Renal cortex interstitium (tissue), 15 donors: ENCODE data around the gene PDGFB. TPM values are rescaled to one million over a fixed set of nuclear protein-coding genes. Genes with fewer than 3 reads are reported as not detected.

ENCODE experiments used
- DNase-seq, 11 donors: peaks; one replicate each; pipeline ENCODE4 v3.0.0-alpha.2; 2013; ENCODE audit warnings: low read depth in 9 of 11, low spot score in 4 of 11; ENCODE audit errors: extremely low read depth in 1 of 11
- long read RNA-seq, 16 experiments: transcript quantifications; one replicate each; lab custom pipeline, GENCODE V29; 2026
- polyA plus RNA-seq, 3 donors: library from polyadenylated mRNA; unstranded; fragments of 120-200 nt; gene quantifications; one replicate each; pipeline ENCODE4 v1.2.1, GENCODE V29; 2013; ENCODE audit not compliant: insufficient read length in 3 of 3

The PDGFB gene
- polyA plus RNA-seq: 10 to 100 TPM; 11.3 to 15.9 (median 15.6) TPM
- long read RNA-seq, donor 1, partial matches to known transcripts: 0 of 4 reads
- long read RNA-seq, donor 1, other reads (novel, unspliced or antisense): 0 of 4 reads
- long read RNA-seq, donor 2, transcript PDGFB-201 (7 exons, 3,497 nt): major isoform, 6 of 6 reads
- long read RNA-seq, donor 2, partial matches to known transcripts: 0 of 6 reads
- long read RNA-seq, donor 2, other reads (novel, unspliced or antisense): 0 of 6 reads
- long read RNA-seq, donor 3, transcript PDGFB-201 (7 exons, 3,497 nt): major isoform, 12 of 12 reads
- long read RNA-seq, donor 3, partial matches to known transcripts: 0 of 12 reads
- long read RNA-seq, donor 3, other reads (novel, unspliced or antisense): 0 of 12 reads
- long read RNA-seq, donor 4, partial matches to known transcripts: 0 of 4 reads
- long read RNA-seq, donor 4, other reads (novel, unspliced or antisense): 0 of 4 reads
- long read RNA-seq, donor 5, transcript PDGFB-201 (7 exons, 3,497 nt): major isoform, 7 of 12 reads
- long read RNA-seq, donor 5, partial matches to known transcripts: 5 of 12 reads
- long read RNA-seq, donor 5, other reads (novel, unspliced or antisense): 0 of 12 reads
- long read RNA-seq, donor 6, transcript PDGFB-201 (7 exons, 3,497 nt): major isoform, 6 of 13 reads
- long read RNA-seq, donor 6, partial matches to known transcripts: 7 of 13 reads
- long read RNA-seq, donor 6, other reads (novel, unspliced or antisense): 0 of 13 reads
- long read RNA-seq, donor 7, partial matches to known transcripts: 0 of 4 reads
- long read RNA-seq, donor 7, other reads (novel, unspliced or antisense): 0 of 4 reads
- long read RNA-seq, donor 8, transcript PDGFB-201 (7 exons, 3,497 nt): major isoform, 11 of 24 reads
- long read RNA-seq, donor 8, partial matches to known transcripts: 13 of 24 reads
- long read RNA-seq, donor 8, other reads (novel, unspliced or antisense): 0 of 24 reads
- long read RNA-seq, donor 9, transcript PDGFB-201 (7 exons, 3,497 nt): major isoform, 6 of 12 reads
- long read RNA-seq, donor 9, partial matches to known transcripts: 6 of 12 reads
- long read RNA-seq, donor 9, other reads (novel, unspliced or antisense): 0 of 12 reads
- long read RNA-seq, donor 10, transcript PDGFB-201 (7 exons, 3,497 nt): major isoform, 6 of 6 reads
- long read RNA-seq, donor 10, partial matches to known transcripts: 0 of 6 reads
- long read RNA-seq, donor 10, other reads (novel, unspliced or antisense): 0 of 6 reads
- long read RNA-seq, donor 11, partial matches to known transcripts: 0 of 3 reads
- long read RNA-seq, donor 11, other reads (novel, unspliced or antisense): 0 of 3 reads
- long read RNA-seq, donor 12, partial matches to known transcripts: 7 of 9 reads
- long read RNA-seq, donor 12, other reads (novel, unspliced or antisense): 0 of 9 reads
- long read RNA-seq, donor 13, transcript PDGFB-201 (7 exons, 3,497 nt): major isoform, 10 of 10 reads
- long read RNA-seq, donor 13, partial matches to known transcripts: 0 of 10 reads
- long read RNA-seq, donor 13, other reads (novel, unspliced or antisense): 0 of 10 reads
- long read RNA-seq, donor 14, partial matches to known transcripts: 0 of 2 reads
- long read RNA-seq, donor 14, other reads (novel, unspliced or antisense): 0 of 2 reads
- long read RNA-seq, donor 15, partial matches to known transcripts: 0 of 3 reads
- long read RNA-seq, donor 15, other reads (novel, unspliced or antisense): 0 of 3 reads
- long read RNA-seq, donor 16, transcript PDGFB-201 (7 exons, 3,497 nt): major isoform, 12 of 19 reads
- long read RNA-seq, donor 16, partial matches to known transcripts: 7 of 19 reads
- long read RNA-seq, donor 16, other reads (novel, unspliced or antisense): 0 of 19 reads

- DNase-seq: no peak
These were observed at the start of gene PDGFB for GRCh38 chr22:39244496-39245129. PDGFB (minus strand) TSS chr22:39244982; CDS start chr22:39243963, 1,019 bp downstream.

DNA sequence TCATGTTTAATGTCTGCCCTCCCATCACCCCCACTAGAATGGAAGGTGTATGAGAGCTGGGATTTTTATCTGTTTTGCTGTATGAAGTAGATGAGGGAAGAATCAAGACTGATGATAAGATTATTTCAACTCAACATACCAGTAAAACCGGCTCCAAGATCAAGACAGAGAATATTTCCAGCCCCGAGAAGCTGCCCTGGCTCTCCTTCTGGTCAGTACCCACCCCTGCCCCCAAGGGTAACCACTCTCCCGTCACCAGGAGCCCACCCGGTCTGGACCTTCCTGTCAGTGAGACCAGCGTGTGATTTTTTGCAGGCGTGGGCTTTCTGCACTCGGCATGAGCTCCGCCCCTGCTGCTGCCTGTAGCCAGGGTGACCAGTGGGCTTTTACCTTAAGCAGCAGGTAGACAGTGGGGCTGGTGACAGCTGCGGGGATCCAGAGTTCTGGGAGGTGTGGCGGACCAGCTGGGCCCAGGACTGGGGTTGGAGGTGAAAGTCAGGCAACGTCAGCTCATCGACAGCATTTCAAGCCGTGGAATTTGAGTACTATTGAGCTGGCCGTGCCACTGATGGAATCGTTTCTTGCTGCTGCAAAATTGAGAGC is 49.1 kb upstream of the PDGFB start:
- no peak for DNase-seq

GRCh38 chr22:39292561-39293074 is 47.8 kb upstream of the PDGFB start:
- DNase-seq: peak in 5 of 11 donors; percentile 61 to 70 (median 65)

- DNase-seq: no peak
These were observed 47.3 kb upstream of the PDGFB start for GRCh38 chr22:39292031-39292462.

DNA sequence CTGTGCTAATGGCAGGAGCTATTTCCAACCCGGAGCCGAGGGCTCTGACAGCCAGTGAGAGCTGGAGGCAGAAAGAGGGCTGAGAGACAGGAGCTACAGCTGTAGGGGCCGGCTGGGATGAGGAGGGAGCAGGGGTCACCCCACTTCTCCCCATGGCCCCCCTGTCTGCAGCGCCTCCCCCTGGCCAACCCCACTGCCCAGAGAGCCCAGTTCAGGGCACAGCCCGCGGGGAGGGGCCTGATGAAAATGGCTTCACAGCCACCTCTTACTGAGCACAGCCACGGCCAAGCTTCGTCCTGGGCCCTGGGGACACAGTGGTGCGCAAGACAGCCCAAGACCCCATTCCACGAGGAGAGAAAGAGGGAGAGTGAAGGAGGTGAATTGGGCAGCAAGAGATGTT is 46.7 kb upstream of the PDGFB start:
- DNase-seq: no peak

DNA sequence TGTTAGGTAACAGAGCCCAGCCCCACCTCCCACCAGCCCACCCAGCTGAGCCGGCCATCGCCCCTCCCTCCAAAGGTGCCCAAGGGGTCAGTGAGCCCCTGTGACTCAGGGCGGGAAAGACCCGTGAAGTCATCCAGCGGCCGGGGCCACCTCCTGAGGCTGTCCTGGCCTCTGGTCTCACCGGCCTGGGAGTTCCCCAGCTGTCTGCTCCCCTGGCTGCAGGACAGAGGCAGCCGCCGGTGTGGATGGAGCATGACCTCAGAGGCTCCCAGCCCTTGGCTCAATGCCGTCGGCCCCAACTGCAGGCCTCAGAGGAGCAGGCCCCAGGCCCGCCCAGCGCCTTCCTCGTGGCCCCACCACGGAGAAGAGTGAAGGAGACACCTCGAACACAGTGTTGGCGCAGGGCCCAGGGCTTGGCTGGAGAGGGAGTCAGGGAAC is 46.0 kb upstream of the PDGFB start:
- no peak for DNase-seq

GRCh38 chr22:39289975-39290720 is 45.4 kb upstream of the PDGFB start:
- DNase-seq: no peak

- peak in 1 of 11 donors; percentile 78 for DNase-seq
These were observed 44.8 kb upstream of the PDGFB start for GRCh38 chr22:39289533-39289932.

GRCh38 chr22:39288135-39288898 is 43.5 kb upstream of the PDGFB start:
- no peak for DNase-seq

DNA sequence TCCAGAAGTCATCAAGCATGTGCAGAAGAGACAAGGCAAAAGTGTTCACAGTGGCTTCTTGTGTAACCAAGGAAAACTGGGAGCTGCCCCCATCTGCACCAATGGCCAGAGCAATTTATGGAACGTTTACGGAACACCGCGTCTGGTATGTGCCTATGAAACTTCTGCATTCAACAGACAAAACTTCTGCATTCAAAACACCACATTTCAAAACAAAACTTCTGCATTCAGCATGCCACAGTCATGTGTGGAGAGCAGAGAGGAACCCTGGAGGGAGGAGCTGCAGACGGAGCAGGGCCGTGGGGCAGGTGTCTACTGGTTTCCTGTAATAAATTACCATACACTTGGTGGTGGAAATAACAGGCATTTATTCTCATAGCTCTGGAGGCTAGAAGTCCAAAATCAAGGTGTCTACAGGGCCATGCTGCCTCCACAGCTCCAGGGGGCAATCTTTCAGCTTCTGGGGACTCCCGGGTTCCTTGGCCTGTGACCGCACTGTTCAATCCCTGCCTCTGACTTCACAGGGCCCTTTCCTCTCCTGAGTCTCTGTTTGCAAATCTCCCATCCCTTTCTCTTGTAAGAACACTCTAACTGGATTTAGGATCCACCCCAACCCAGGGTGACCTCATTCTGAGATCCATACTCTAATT is 42.4 kb upstream of the PDGFB start:
- DNase-seq: no peak

- DNase-seq: no peak
These were observed 40.2 kb upstream of the PDGFB start for GRCh38 chr22:39284983-39285382.

GRCh38 chr22:39284142-39284980 is 39.6 kb upstream of the PDGFB start:
- no peak for DNase-seq

GRCh38 chr22:39283322-39284141 is 38.8 kb upstream of the PDGFB start:
- DNase-seq: no peak
